HepG2 (cell line): Measurements from ENCODE around the gene CCND1. TPM values are rescaled to one million over a fixed set of nuclear protein-coding genes. Genes with fewer than 3 reads are reported as not detected.

Experiments used
- HCFC1 ChIP-seq: fragments of 150-350 bp; IDR thresholded peaks from 2 replicates; pipeline ENCODE4 v1.6.1; 2014; ENCODE audit warnings: low read depth, low read length
- KDM5A ChIP-seq: fragments of 200-600 bp; sonication (generic); IDR thresholded peaks from 2 replicates; pipeline ENCODE4 v1.7.0; 2018; ENCODE audit warnings: antibody characterized with exemption, mild to moderate bottlenecking, low read length, borderline replicate concordance
- MAFF ChIP-seq: IDR thresholded peaks from 2 replicates; pipeline ENCODE4 v1.6.1; 2011; ENCODE audit warnings: low read depth, low read length, improper control_type of control experiment
- PHB2 ChIP-seq: fragments of 450-650 bp; IDR thresholded peaks from 2 replicates; pipeline ENCODE4 v1.6.1; 2018; ENCODE audit not compliant: partially characterized antibody
- PRDM15 ChIP-seq: sonication (generic); formaldehyde crosslinking; IDR thresholded peaks from 2 replicates; pipeline ENCODE4 v1.4.0; 2020; ENCODE audit warnings: missing genetic modification reagents
- SRSF9 ChIP-seq: fragments of 200-400 bp; formaldehyde crosslinking; IDR thresholded peaks from 2 replicates; pipeline ENCODE4 v1.6.1; 2018; ENCODE audit warnings: borderline replicate concordance, mild to moderate bottlenecking, low read depth, low read length; ENCODE audit not compliant: insufficient read depth, poor library complexity, severe bottlenecking
- TRIM22 ChIP-seq: fragments of 450-650 bp; IDR thresholded peaks from 2 replicates; pipeline ENCODE4 v1.6.1; 2017
- ZBTB49 ChIP-seq: sonication (generic); formaldehyde crosslinking; IDR thresholded peaks from 2 replicates; pipeline ENCODE4 v1.4.0; 2020; ENCODE audit warnings: missing genetic modification reagents, borderline replicate concordance
- ZFX ChIP-seq: sonication (generic); formaldehyde crosslinking; IDR thresholded peaks from 2 replicates; pipeline ENCODE4 v1.4.0; 2020; ENCODE audit warnings: mild to moderate bottlenecking, low read depth, missing genetic modification reagents, moderate library complexity
- ZHX2 ChIP-seq, 2 experiments: sonication (generic) in 1 of 2; formaldehyde crosslinking in 1 of 2; IDR thresholded peaks; 2 replicates each; pipeline versions ENCODE4 v1.6.1 to v1.9.0; 2014 to 2022; ENCODE audit warnings: antibody characterized with exemption in 1 of 2, borderline replicate concordance in 1 of 2, inconsistent platforms in 1 of 2, low read depth in 1 of 2, missing genetic modification reagents in 1 of 2
- ZNF20 ChIP-seq: sonication (generic); formaldehyde crosslinking; IDR thresholded peaks from 2 replicates; pipeline ENCODE4 v1.4.0; 2020; ENCODE audit warnings: mild to moderate bottlenecking, moderate library complexity, missing genetic modification reagents
- ZNF576 ChIP-seq: sonication (generic); formaldehyde crosslinking; IDR thresholded peaks from 2 replicates; pipeline ENCODE4 v1.4.0; 2020; ENCODE audit warnings: mild to moderate bottlenecking, missing genetic modification reagents
- ZNF639 ChIP-seq: conservative IDR thresholded peaks from 2 replicates; pipeline ENCODE4 v1.6.1; 2018; ENCODE audit warnings: missing genetic modification reagents
- polyA plus RNA-seq, 8 experiments: library from polyadenylated mRNA; depleted of rRNA in 3 of 8; stranded (reverse) in 7 of 8; unstranded in 1 of 8; fragments of >200 nt; fragmentation: Illumina TruSeq in 4 of 8; extraction: Trizol in 4 of 8; gene quantifications; 2 replicates each; pipeline versions ENCODE4 v1.2.1 to v1.2.3, GENCODE V29; 2011 to 2016; ENCODE audit warnings: low read depth in 4 of 8, missing spikeins in 1 of 8, mixed read lengths in 1 of 8; ENCODE audit not compliant: insufficient read depth in 1 of 8
- total RNA-seq, 5 experiments: library from RNA; depleted of rRNA; stranded (reverse); fragments of >200 nt; fragmentation: Illumina TruSeq; extraction: Trizol; gene quantifications; 2 replicates each; pipeline ENCODE4 v1.2.3, GENCODE V29; 2016; ENCODE audit warnings: low read depth in 1 of 5

Gene CCND1
- total and polyA plus RNA-seq, 2 of the 13 experiments (the other 11 are each of a cell fraction or from before 2014, with no cell fraction given) = 107 to 136 TPM

- peak; percentile 87 for TF ChIP-seq ZFX
- no peak for TF ChIP-seq PHB2
- no peak for TF ChIP-seq MAFF
- TF ChIP-seq ZNF20 (CRISPR knock-in tag) = no peak
- TF ChIP-seq ZBTB49 (CRISPR knock-in tag) = no peak
- no peak for TF ChIP-seq PRDM15 (CRISPR knock-in tag)
- TF ChIP-seq HCFC1 = no peak
- TF ChIP-seq KDM5A = no peak
- no peak for TF ChIP-seq ZHX2 (IDR thresholded peaks at IDR 0.05; ENCODE audit: low read depth)
- no peak for TF ChIP-seq ZHX2 (CRISPR knock-in tag; IDR thresholded peaks at IDR 0.05; ENCODE audit: borderline replicate concordance)
- TF ChIP-seq ZNF576 (CRISPR knock-in tag) = no peak
- TF ChIP-seq TRIM22 = no peak
- TF ChIP-seq SRSF9 = no peak
- peak; percentile 55; the same call in 1 of the 2 replicates for TF ChIP-seq ZNF639
Observed at GRCh38 chr11:69702239-69702691, 61.3 kb downstream of the CCND1 start (continued).
